Natural killer cell (primary cell): ENCODE data around the gene DLX4. TPM values are rescaled to one million over a fixed set of nuclear protein-coding genes. Genes with fewer than 3 reads are reported as not detected.

Experiments
- ATAC-seq, 3 donors: fragments of 150-1000 bp in 2 of 3; fragments of 200-7000 bp in 1 of 3; cut with Tn5 transposase; 1 replicate in 1 of 3; 2 replicates in 2 of 3; pipeline ENCODE4 v1.10.0; 2021; ENCODE audit warnings: mild to moderate bottlenecking in 2 of 3, moderate library complexity in 2 of 3
- DNase-seq, 2 donors: peaks; one replicate each; pipeline versions ENCODE4 v3.0.0 to v3.0.0-alpha.2; 2013 to 2021; ENCODE audit warnings: mixed read lengths in 1 of 2
- H3K27ac ChIP-seq: one replicate; pipeline ENCODE4 v1.5.1; 2013; ENCODE audit warnings: mild to moderate bottlenecking, low read length
- H3K27me3 ChIP-seq: one replicate; pipeline ENCODE4 v1.6.1; 2013; ENCODE audit warnings: low read length; ENCODE audit not compliant: control insufficient read depth, insufficient read depth
- H3K36me3 ChIP-seq: one replicate; pipeline ENCODE4 v1.6.1; 2013; ENCODE audit warnings: low read length; ENCODE audit not compliant: control insufficient read depth, insufficient read depth
- H3K4me1 ChIP-seq: one replicate; pipeline ENCODE4 v1.6.1; 2013; ENCODE audit warnings: low read length; ENCODE audit not compliant: control insufficient read depth, insufficient read depth
- H3K4me3 ChIP-seq: one replicate; pipeline ENCODE4 v1.5.1; 2013; ENCODE audit warnings: low read length
- H3K9me3 ChIP-seq: one replicate; pipeline ENCODE4 v1.6.1; 2013; ENCODE audit warnings: low read length; ENCODE audit not compliant: control insufficient read depth, insufficient read depth
- H3K27ac Mint-ChIP-seq, 2 donors: one replicate each; pipeline ENCODE4 v1.8.0; 2022; ENCODE audit warnings: mild to moderate bottlenecking in 2 of 2, mixed read lengths in 2 of 2, moderate library complexity in 1 of 2
- H3K27me3 Mint-ChIP-seq, 2 donors: one replicate each; pipeline ENCODE4 v1.8.0; 2022; ENCODE audit warnings: low read depth in 2 of 2, mixed read lengths in 2 of 2
- H3K36me3 Mint-ChIP-seq: one replicate; pipeline ENCODE4 v1.8.0; 2022; ENCODE audit warnings: mixed read lengths
- H3K4me1 Mint-ChIP-seq, 2 donors: one replicate each; pipeline ENCODE4 v1.8.0; 2022; ENCODE audit warnings: mixed read lengths in 2 of 2
- H3K4me3 Mint-ChIP-seq: one replicate; pipeline ENCODE4 v1.8.0; 2022; ENCODE audit warnings: mild to moderate bottlenecking, moderate library complexity, mixed read lengths
- H3K9me3 Mint-ChIP-seq, 2 donors: one replicate each; pipeline ENCODE4 v1.8.0; 2022; ENCODE audit warnings: mixed read lengths in 2 of 2
- CTCF ChIP-seq: fragments of 200-600 bp; IDR thresholded peaks from one replicate; pipeline ENCODE4 v1.8.0; 2022; ENCODE audit warnings: antibody characterized with exemption
- WGBS: methylation state at CpG from one replicate; pipeline ENCODE4 v1.1.7; 2013; ENCODE audit warnings: missing lambda C conversion rate; ENCODE audit not compliant: insufficient coverage; 5-methylcytosine and 5-hydroxymethylcytosine counted together
- intact Hi-C: fragments of 100-400 bp; cut with micrococcal nuclease; formaldehyde crosslinking; loops from one replicate; pipeline ENCODE4 v1.14.2; 2022
- total RNA-seq, 4 donors: library from RNA; stranded (reverse); fragments of 120-200 nt in 1 of 4; gene quantifications; one replicate each; pipeline versions ENCODE4 v1.2.3 to v1.2.4, GENCODE V29; 2013 to 2022

Gene DLX4
- total RNA-seq, 3 donors from 2014 or later (not counting 1 experiment from before 2014, with no cell fraction given): 0.35 to 1.1 TPM; not detected in 1

GRCh38 chr17:49959183-49959935 is 9.6 kb upstream of the DLX4 start:
- H3K36me3 ChIP-seq: no peaks in the 10 kb centered on the region
- 75% methylated on average over 6 of the region's 8 CpGs for WGBS
- intact Hi-C loops: no loop called here
- peaks cover 22% of the 10 kb centered on the region for H3K27me3 ChIP-seq
- Mint-ChIP-seq H3K36me3 (no peaks in the 10 kb centered on the region), H3K27me3 (peaks cover 24 to 38% of the 10 kb centered on the region in 2 donors), H3K4me3 (no peak overlapping the region), H3K4me1 (peaks cover 11 to 13% of the 10 kb centered on the region in 2 donors), H3K27ac (no peak overlapping the region), H3K9me3 (no peaks in the 10 kb centered on the region)
- no peaks in the 10 kb centered on the region for H3K9me3 ChIP-seq
- DNase-seq (no peak), ATAC-seq (no peak)
- H3K4me3 ChIP-seq: no peak overlapping the region
- no peak overlapping the region for H3K27ac ChIP-seq
- H3K4me1 ChIP-seq: peaks cover 9% of the 10 kb centered on the region
- TF ChIP-seq CTCF: no peak

DNA sequence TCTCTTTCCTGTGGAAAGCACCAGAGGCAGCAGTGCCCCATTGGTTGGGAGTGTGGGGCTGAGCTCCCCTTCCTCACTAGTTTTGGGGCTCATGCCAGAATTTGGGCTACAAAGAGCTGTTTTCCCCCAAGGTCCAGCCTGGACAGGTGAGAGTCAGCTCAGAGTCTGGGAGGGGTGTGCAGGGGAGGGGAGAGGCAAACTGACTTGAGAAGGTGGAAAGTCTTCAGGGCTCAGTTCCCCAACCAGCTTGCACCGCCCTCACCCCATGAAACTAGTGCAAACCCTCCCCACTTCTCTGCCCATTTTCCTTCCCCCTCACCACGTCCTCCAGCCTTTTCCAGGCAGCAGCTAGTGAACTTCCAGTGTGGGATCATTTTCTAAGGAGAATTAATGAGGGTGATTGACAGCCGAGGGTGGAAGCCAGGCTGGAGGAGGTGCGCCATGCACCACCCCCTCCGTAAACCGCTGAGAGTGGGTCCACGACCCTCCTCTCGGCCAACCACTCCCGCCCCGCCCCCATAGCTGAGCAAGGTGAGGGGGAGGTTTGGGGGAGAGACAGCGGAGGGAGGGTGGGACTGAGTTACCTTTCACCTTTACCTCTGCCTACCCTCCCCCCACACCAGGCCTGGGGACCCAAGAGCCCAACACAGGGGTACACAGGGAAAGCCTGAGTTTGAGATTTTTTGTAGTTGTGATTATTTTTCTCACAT is 6.2 kb upstream of the DLX4 start:
- Histone ChIP-seq H3K4me3 (no peak overlapping the region), H3K27ac (no peak overlapping the region), H3K9me3 (no peaks in the 10 kb centered on the region), H3K36me3 (no peaks in the 10 kb centered on the region), H3K4me1 (peaks cover 21% of the 10 kb centered on the region), H3K27me3 (peaks cover 50% of the 10 kb centered on the region)
- Mint-ChIP-seq H3K4me1 (peaks cover 31 to 33% of the 10 kb centered on the region in 2 donors), H3K4me3 (no peak overlapping the region), H3K27ac (no peak overlapping the region), H3K9me3 (no peaks in the 10 kb centered on the region), H3K36me3 (no peaks in the 10 kb centered on the region), H3K27me3 (peaks cover 49 to 56% of the 10 kb centered on the region in 2 donors)
- TF ChIP-seq CTCF: no peak
- DNase-seq (no peak), ATAC-seq (no peak)
- intact Hi-C loops: no loop called here
- 6% methylated on average over 3 of the region's 11 CpGs for WGBS

- Mint-ChIP-seq H3K27ac (no peak overlapping the region), H3K27me3 (peaks cover 51 to 58% of the 10 kb centered on the region in 2 donors), H3K9me3 (no peaks in the 10 kb centered on the region), H3K4me1 (peaks cover 32 to 38% of the 10 kb centered on the region in 2 donors), H3K4me3 (no peak overlapping the region), H3K36me3 (no peaks in the 10 kb centered on the region)
- Histone ChIP-seq H3K4me1 (peaks cover 24% of the 10 kb centered on the region), H3K27ac (no peak overlapping the region), H3K4me3 (no peak overlapping the region), H3K36me3 (no peaks in the 10 kb centered on the region), H3K27me3 (peaks cover 54% of the 10 kb centered on the region), H3K9me3 (no peaks in the 10 kb centered on the region)
- ATAC-seq (no peak), DNase-seq (no peak)
- WGBS: 8% methylated on average over 2 of the region's 4 CpGs
- intact Hi-C loops: no loop called here
- TF ChIP-seq CTCF: no peak
Measured at GRCh38 chr17:49963309-49963625, 5.7 kb upstream of the DLX4 start.
